ENCODE data around the gene MT4. TPM values are rescaled to one million over a fixed set of nuclear protein-coding genes. Genes with fewer than 3 reads are reported as not detected.
A peak's percentile ranks its signal among the peaks of the same experiment; 100 is the strongest.

MT4 gene
- total RNA-seq, 4 donors from 2014 or later, result not detected

GRCh38 chr16:56610017-56610608 lies 45.2 kb downstream of the MT4 start:
- H3K9me3 ChIP-seq, result no peaks in the 10 kb centered on the region
- TF ChIP-seq EP300 (IDR thresholded peaks at IDR 0.05) (peak; percentile 43), CTCF (IDR thresholded peaks at IDR 0.05) (no peak), POLR2AphosphoS5 (IDR thresholded peaks at IDR 0.05) (peak; percentile 77), POLR2A (IDR thresholded peaks at IDR 0.05; ENCODE audit: low read depth) (peak; percentile 34)
- H3K27me3 ChIP-seq, result no peaks in the 10 kb centered on the region
- peak overlapping the region; percentile 56 to 67 (median 62) for H3K4me3 ChIP-seq
- H3K27ac ChIP-seq (replicated peaks in 1 of 4), result peak overlapping the region; percentile 84 to 96 (median 92)
- WGBS, result 21% methylated on average over 10 of the region's 10 CpGs
- H3K36me3 ChIP-seq, result no peaks in the 10 kb centered on the region
- H3K4me1 ChIP-seq, result peaks cover 54 to 65% (median 60%) of the 10 kb centered on the region in 4 donors
- intact Hi-C loops (cut with DNase I), result no loop called here
- DNase-seq (ENCODE audit: extremely low spot score), result no peak

GRCh38 chr16:56610609-56611111 lies 45.8 kb downstream of the MT4 start:
- WGBS, result 24% methylated on average over 2 of the region's 2 CpGs
- no peaks in the 10 kb centered on the region for H3K36me3 ChIP-seq
- no peaks in the 10 kb centered on the region for H3K27me3 ChIP-seq
- DNase-seq (ENCODE audit: extremely low spot score), result no peak
- H3K9me3 ChIP-seq, result no peaks in the 10 kb centered on the region
- intact Hi-C loops (cut with DNase I), result no loop called here
- no peak for TF ChIP-seq POLR2A (IDR thresholded peaks at IDR 0.05; ENCODE audit: low read depth)
- no peak for TF ChIP-seq POLR2AphosphoS5 (IDR thresholded peaks at IDR 0.05)
- TF ChIP-seq EP300 (IDR thresholded peaks at IDR 0.05), result no peak
- TF ChIP-seq CTCF (IDR thresholded peaks at IDR 0.05), result no peak
- H3K4me3 ChIP-seq, result peak overlapping the region in 3 of 4 donors; percentile 56 to 67 (median 61)
- H3K27ac ChIP-seq (replicated peaks in 1 of 4), result peak overlapping the region; percentile 84 to 96 (median 92)
- H3K4me1 ChIP-seq, result peaks cover 53 to 62% (median 59%) of the 10 kb centered on the region in 4 donors

DNA sequence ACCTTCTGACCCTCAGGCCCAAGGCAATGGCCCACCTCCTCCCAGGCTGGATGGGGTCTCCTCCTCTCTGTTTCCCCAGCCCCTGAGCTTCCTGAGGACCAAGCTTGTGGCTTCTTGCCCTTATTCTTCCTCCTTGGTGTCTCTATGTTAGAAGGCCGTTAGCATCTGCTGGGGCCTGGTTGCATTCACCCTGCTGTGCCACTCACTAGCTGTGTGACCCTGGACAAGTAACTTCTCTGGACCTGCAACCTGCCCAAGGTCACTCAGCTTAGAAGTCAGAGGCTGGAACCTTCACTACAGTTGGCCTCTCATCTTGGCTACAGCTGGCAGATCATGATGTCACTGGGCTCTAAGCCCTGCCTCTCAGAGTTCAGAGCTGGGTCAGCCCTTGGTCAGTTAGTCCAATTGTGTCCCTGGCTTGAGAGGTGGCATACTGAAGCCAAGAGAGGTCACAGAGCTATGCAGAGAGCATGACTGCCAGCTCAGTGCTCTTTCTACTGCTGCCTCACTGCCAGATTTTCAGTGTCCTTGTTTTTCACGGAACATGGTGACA lies 46.5 kb downstream of the MT4 start:
- Histone ChIP-seq H3K4me1 (peaks cover 46 to 56% (median 52%) of the 10 kb centered on the region in 4 donors), H3K36me3 (no peaks in the 10 kb centered on the region), H3K4me3 (peak overlapping the region in 1 of 4 donors; percentile 67), H3K27me3 (no peaks in the 10 kb centered on the region), H3K9me3 (no peaks in the 10 kb centered on the region), H3K27ac (replicated peaks in 1 of 4) (peak overlapping the region; percentile 84 to 96 (median 92))
- intact Hi-C loops (cut with DNase I), result no loop called here
- peak; percentile 57 to 62 for TF ChIP-seq POLR2AphosphoS5 (IDR thresholded peaks at IDR 0.05)
- TF ChIP-seq CTCF (IDR thresholded peaks at IDR 0.05), result no peak
- 87% methylated on average over 2 of the region's 2 CpGs for WGBS
- DNase-seq (ENCODE audit: extremely low spot score), result no peak

DNA sequence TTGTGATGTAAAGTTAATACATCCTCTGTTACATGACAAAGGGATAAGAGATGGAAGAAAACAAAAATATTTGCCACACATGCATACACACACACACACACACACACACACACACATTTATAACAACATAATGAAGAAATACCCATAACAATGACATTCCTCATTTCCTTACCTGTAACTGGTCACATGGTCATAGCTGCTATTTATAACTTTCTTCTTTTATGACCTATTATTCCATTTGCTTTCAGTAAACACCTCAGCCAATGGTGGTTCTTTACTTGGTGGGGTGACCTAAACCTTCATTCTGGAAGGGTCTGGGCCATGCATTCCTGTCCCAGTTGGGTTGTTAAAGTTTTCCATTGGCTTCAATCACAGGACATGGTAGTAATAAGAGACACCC lies 48.8 kb downstream of the MT4 start:
- Histone ChIP-seq H3K36me3 (no peaks in the 10 kb centered on the region), H3K27ac (replicated peaks in 1 of 4) (no peak overlapping the region), H3K9me3 (no peaks in the 10 kb centered on the region), H3K27me3 (no peaks in the 10 kb centered on the region), H3K4me3 (no peak overlapping the region), H3K4me1 (peaks cover 39 to 51% (median 49%) of the 10 kb centered on the region in 4 donors)
- DNase-seq (ENCODE audit: extremely low spot score), result no peak
- intact Hi-C loops (cut with DNase I), result no loop called here
- TF ChIP-seq CTCF (IDR thresholded peaks at IDR 0.05), result no peak
- TF ChIP-seq POLR2A (IDR thresholded peaks at IDR 0.05; ENCODE audit: low read depth), result no peak
- no peak for TF ChIP-seq POLR2AphosphoS5 (IDR thresholded peaks at IDR 0.05)
- no peak for TF ChIP-seq EP300 (IDR thresholded peaks at IDR 0.05)

All from esophagus muscularis mucosa (tissue), 4 donors.